Colon (tissue), 2 donors: ENCODE data around the gene ZNF669.
"Not testable (repeated sequence)": the region's sequence is repeated elsewhere in the genome, so short reads cannot be mapped to it uniquely, and the experiment has no call there.

Experiments
- FAIRE-seq: peaks from 2 replicates; lab custom pipeline; 2012; peaks lifted over from hg19 to GRCh38; lab: Jason Lieb, UNC
- donor health status: control.
- donor health status: control.

Gene ZNF669

GRCh38 chr1:247103859-247104591 is at the start of gene ZNF669:
Gene ZNF669 (minus strand): TSS chr1:247104356. CDS start chr1:247104199, 157 bp downstream.
- FAIRE-seq = no peak

- no peak for FAIRE-seq
Measured at GRCh38 chr1:247147781-247148180, 43.6 kb upstream of the ZNF669 start.

GRCh38 chr1:247147120-247147519 is 43.0 kb upstream of the ZNF669 start:
- not testable (repeated sequence) for FAIRE-seq

GRCh38 chr1:247146671-247147070 is 42.5 kb upstream of the ZNF669 start:
- no peak for FAIRE-seq

GRCh38 chr1:247145279-247145678 is 41.1 kb upstream of the ZNF669 start:
- FAIRE-seq = no peak

GRCh38 chr1:247139557-247139956 is 35.4 kb upstream of the ZNF669 start:
- FAIRE-seq = not testable (repeated sequence)

- no peak for FAIRE-seq
Measured at GRCh38 chr1:247131236-247131635, 27.1 kb upstream of the ZNF669 start.

- FAIRE-seq = not testable (repeated sequence)
Measured at GRCh38 chr1:247127519-247128282, 23.5 kb upstream of the ZNF669 start.

- FAIRE-seq = not testable (repeated sequence)
Measured at GRCh38 chr1:247126601-247127000, 22.4 kb upstream of the ZNF669 start.

GRCh38 chr1:247126166-247126565 is 22.0 kb upstream of the ZNF669 start:
- peak; percentile 55 for FAIRE-seq

GRCh38 chr1:247121382-247121781 is 17.2 kb upstream of the ZNF669 start:
- no peak for FAIRE-seq

GRCh38 chr1:247120408-247120668 is 16.2 kb upstream of the ZNF669 start:
- not testable (repeated sequence) for FAIRE-seq

- no peak for FAIRE-seq
Measured at GRCh38 chr1:247119600-247120407, 15.6 kb upstream of the ZNF669 start.

- no peak for FAIRE-seq
Measured at GRCh38 chr1:247118946-247119446, 14.8 kb upstream of the ZNF669 start.

GRCh38 chr1:247115545-247115944 is 11.4 kb upstream of the ZNF669 start:
- FAIRE-seq = no peak

- FAIRE-seq = no peak
Measured at GRCh38 chr1:247115141-247115510, 11.0 kb upstream of the ZNF669 start.

- no peak for FAIRE-seq
Measured at GRCh38 chr1:247114351-247115140, 10.4 kb upstream of the ZNF669 start.

GRCh38 chr1:247113733-247114271 is 9.6 kb upstream of the ZNF669 start:
- FAIRE-seq = no peak

- no peak for FAIRE-seq
Measured at GRCh38 chr1:247113094-247113497, 8.9 kb upstream of the ZNF669 start.

GRCh38 chr1:247112479-247112781 is 8.3 kb upstream of the ZNF669 start:
- no peak for FAIRE-seq

GRCh38 chr1:247111700-247112478 is 7.7 kb upstream of the ZNF669 start:
- no peak for FAIRE-seq
